SK-N-MC (cell line): ENCODE results near the gene LNPK.

Experiments
- EZH2 ChIP-seq: fragments of 200-600 bp; sonication (generic); IDR thresholded peaks from one replicate; pipeline ENCODE4 v1.6.1; 2017; ENCODE audit warnings: antibody characterized with exemption
- FOXP2 ChIP-seq: optimal IDR thresholded peaks from 2 replicates; pipeline ENCODE3; 2011; ENCODE audit warnings: mild to moderate bottlenecking, moderate library complexity; ENCODE audit not compliant: insufficient read depth; ENCODE audit errors: extremely low read length, control extremely low read depth
- POLR2AphosphoS5 ChIP-seq: IDR thresholded peaks from 2 replicates; pipeline ENCODE4 v1.6.1; 2012; ENCODE audit warnings: mild to moderate bottlenecking, low read depth, low read length, borderline replicate concordance

- TF ChIP-seq POLR2AphosphoS5 (no peak), FOXP2 (no peak), EZH2 (no peak)
These were observed 66.5 kb downstream of the LNPK start for GRCh38 chr2:175935289-175936181.
